Activated CD4-positive, CD25-positive, alpha-beta regulatory T cell treated with anti-CD3 and anti-CD28 coated beads, Interleukin-2, amount 50 U/mL, for 24 hours (primary cell): ENCODE data around the gene ATP11A.
"Not testable (repeated sequence)": the region's sequence is repeated elsewhere in the genome, so short reads cannot be mapped to it uniquely, and the experiment has no call there.

Source experiments
- ATAC-seq, 2 donors: fragments of 150-1000 bp; cut with Tn5 transposase; one replicate each; pipeline ENCODE4 v1.10.0; 2021; ENCODE audit warnings: mild to moderate bottlenecking in 1 of 2, moderate library complexity in 1 of 2

Gene ATP11A

GRCh38 chr13:112800807-112801206 lies 111.0 kb downstream of the ATP11A start:
- ATAC-seq, result not testable (repeated sequence)

GRCh38 chr13:112802802-112803195 lies 113.0 kb downstream of the ATP11A start:
- ATAC-seq, result no peak

- ATAC-seq, result no peak
Observed at GRCh38 chr13:112803422-112803821, 113.6 kb downstream of the ATP11A start.

- no peak for ATAC-seq
Observed at GRCh38 chr13:112804374-112804773, 114.5 kb downstream of the ATP11A start.

GRCh38 chr13:112806739-112807652 lies 117.2 kb downstream of the ATP11A start:
- ATAC-seq, result no peak

- ATAC-seq, result no peak
Observed at GRCh38 chr13:112807653-112808376, 118.0 kb downstream of the ATP11A start.

DNA sequence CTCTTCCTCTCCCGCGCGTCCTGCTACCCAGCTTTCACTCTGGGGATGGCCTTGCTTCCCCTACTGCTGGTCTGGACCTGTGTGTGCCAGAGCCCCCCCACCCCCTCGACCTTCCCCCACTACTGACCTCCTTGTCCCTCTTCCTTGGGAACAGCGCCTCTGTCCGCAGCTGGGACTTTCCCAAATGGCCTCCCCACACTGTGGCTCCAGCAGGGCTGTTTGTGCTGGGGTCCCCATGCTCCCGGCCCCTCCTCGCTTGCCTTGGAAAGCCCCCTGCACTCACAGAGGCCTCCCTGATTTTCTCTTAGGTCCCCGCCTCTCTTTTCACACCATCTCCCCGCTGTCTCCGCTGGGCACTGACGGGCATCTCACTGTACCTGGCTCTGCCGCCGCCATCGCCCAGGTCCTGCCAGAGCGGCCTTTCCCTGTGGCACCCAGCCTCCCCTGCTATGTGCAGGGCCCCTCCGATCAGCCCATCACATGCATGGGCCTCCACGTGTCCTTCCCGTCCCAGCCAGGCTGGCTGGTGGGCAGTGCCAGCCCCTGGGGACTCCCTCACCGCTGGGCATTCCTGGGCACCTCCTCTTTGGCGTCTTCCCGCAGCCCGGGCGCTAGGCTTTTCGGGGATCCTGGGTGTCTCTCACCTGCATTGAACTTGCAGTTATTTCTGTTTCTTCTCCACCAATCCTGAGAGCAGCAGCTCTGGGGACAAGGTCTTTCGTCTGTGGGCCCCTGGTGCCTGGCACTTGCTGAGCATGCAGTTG lies 118.7 kb downstream of the ATP11A start:
- ATAC-seq, result no peak

DNA sequence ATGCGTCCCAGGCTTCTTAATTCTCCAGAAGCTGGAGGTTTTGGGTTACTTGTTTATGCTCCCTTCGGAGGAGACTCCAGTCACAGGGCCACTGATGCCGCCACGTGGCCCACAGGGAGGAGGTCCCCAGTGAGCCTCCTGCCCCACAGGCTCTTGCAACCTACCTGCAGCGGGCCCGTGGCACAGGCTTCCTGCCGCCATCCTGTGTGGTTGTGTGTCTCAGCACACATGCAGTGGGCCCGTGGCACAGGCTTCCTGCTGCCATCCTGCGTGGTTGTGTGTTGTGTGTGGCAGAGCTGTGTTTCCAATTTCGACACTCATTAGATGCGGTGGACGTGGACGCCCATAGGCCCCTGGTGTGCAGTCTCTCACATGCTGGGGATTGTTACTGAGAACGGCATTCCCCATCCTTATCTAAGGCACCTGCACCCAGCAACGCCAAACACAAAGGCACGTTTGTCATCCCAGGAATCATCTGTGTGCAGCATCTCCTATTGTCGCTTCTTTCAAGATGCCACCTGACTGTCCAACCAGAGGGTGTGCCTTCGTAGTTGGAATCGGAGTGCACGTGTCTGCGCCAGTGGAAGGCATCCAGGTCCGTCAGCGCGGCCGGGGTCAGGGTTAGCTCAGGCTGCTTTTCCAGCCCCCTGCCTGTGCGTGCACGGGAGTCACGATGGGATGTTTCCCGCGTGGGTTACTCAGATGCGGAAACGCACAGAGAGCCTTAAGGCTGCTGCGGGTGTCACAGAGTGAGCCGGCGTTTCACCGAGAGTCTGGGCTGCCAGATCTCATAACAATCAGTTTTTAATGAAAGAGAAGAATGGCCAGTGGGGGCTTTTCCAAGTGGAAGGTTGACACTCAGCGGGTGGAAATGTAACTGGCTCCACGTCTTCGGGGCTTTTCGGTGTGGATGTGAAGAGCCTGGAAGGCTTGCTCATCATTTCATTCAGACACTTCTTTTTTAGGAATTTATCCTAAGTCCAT lies 119.8 kb downstream of the ATP11A start:
- no peak for ATAC-seq

DNA sequence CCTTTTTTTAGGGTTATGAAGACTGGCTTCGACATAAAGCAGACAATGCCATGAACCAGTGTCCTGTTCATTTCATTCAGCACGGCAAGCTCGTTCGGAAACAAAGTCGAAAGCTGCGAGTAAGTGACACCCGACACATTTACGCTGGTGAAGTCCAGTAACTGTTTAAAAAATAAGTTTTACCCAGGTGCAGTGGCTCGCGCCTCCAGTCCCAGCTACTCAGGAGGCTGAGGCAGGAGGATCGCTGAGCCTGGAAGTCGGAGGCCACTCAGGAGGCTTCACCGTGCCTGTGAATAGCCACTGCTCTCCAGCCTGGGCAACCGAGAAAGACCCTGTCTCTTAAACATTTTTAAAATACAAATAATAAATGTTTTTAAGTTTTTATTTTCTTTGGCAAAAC lies 120.8 kb downstream of the ATP11A start:
- ATAC-seq, result no peak

- no peak for ATAC-seq
Observed at GRCh38 chr13:112812306-112813055, 122.6 kb downstream of the ATP11A start.

DNA sequence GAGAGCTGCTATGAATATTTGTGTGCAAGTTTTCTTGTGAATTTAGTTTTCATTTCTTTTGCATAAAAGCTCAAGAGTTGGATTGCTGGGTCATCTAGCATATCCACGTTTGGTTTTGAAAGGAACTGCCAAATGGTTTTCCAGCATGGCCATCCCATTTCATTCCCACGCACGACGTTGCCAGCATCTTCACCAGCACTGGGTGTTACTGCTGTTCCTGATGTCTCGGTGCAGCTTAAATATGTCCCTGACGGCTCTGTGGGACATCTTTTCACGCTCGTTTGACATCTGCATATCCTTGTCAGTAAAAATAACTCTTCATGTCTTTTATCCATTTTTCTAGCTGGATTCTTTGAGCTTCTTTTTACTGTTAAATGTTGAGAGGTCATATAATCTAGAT lies 123.7 kb downstream of the ATP11A start:
- ATAC-seq, result no peak

- no peak for ATAC-seq
Observed at GRCh38 chr13:112814905-112815585, 125.2 kb downstream of the ATP11A start.

- no peak for ATAC-seq
Observed at GRCh38 chr13:112815871-112816270, 126.0 kb downstream of the ATP11A start.

DNA sequence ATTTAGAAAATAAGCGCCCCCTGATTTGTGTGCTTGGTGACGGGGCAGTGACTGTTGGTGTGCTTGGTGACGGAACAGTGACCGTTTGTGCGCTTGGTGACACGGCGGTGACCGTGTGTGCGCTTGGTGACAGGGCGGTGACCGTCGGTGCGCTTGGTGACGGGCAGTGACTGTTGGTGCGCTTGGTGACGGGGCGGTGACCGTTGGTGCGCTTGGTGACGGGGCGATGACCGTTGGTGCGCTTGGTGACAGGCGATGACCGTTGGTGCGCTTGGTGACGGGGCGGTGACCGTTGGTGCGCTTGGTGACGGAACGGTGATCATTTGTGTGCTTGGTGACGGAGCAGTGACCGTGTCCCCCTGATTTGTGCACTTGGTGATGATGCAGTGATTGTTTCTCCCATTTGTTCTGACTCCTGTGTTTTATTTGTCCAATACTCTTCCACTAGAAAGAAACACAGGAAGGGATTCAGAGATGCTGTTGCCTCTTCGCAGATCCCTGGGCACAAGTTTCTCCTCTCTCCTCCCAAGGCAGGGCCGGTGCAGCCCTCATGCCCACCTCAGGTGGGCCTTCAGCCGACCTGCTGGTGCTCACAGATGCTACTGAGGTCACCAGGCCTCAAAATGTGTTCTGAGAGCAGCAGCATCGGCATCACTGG lies 128.3 kb downstream of the ATP11A start:
- no peak for ATAC-seq

DNA sequence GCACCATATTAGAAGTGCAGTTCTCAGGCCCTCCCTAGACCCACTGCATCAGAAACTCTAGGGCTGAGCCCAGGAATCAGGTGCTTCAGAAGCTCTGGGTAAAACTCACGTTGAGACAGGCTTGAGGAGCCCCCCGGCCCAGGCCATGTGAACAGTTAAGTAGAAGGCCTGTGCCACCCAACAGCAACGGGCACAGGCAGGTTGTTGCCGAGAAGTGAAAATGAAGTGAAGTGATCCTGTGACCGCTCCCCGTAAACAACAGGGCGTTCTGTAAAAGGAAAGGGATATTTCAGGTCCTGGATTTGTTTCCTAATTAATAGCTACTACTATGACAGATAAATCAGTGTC lies 128.8 kb downstream of the ATP11A start:
- ATAC-seq, result no peak

DNA sequence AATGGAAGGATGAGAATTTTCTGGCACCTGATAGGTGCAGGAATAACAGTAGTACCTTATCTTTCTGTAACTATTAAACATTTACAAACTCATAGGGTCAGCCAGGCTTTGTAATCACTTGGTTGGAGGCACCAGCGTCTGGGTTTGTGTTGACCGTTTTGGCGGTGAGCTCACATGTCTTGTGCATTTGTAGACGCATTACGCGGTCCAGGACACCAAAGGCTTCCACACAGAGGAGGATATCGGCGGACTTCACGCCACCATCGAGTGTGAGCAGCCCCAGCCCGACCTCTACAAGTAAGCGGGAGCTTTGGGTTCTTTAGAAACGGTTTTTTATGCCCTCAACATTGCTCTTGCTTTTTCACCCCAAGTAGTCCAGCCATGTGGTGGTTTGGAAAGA lies 129.3 kb downstream of the ATP11A start:
- no peak for ATAC-seq

DNA sequence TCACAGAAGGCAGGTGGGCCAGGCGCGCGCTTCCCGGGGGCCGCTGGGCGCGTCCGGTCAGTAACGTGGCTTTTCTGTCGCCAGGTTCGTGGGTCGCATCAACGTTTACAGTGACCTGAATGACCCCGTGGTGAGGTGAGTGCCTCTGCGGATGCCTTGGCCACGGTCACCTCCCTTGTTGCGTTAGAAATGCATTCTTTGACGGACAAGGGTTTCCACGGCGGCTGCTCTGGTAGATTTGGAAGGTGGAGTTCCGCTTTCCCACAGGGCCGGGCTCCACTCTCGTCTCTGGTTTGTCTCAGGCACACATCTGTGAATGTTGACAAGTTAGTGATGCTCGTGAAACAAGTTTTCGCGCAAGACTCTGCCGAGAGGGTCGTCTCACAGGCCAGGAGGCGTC lies 130.0 kb downstream of the ATP11A start:
- ATAC-seq, result no peak

- no peak for ATAC-seq
Observed at GRCh38 chr13:112820318-112820717, 130.5 kb downstream of the ATP11A start.

DNA sequence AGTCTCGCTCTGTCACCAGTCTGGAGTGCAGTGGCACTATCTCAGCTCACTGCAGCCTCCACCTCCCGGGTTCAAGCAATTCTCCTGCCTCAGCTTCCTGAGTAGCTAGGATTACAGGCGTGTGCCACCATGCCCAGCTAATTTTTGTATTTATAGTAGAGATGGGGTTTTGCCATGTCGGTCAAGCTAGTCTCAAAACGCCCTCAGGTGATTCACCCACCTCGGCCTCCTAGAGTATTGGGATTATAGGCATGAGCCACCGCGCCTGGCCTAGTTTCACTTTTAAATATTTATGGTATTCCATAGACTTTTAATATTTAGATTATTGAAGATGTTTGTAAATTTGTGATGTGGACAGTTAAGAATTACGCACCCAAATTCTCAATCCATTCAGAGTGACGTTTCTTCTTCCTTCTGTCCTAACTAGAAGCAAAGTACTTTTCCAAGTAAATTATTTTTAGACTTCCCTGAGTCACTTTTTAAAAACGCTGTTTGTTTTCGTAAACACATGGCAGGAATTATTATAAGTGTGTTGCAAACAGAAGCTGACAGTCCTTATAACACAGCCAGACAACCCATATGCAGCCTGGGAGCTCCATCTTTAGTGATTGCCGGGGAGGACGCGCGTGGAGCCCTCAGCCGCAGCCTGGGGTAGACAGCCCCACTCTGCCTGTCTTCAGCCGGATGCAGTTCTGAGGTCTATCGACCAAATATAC lies 131.7 kb downstream of the ATP11A start:
- ATAC-seq, result no peak

DNA sequence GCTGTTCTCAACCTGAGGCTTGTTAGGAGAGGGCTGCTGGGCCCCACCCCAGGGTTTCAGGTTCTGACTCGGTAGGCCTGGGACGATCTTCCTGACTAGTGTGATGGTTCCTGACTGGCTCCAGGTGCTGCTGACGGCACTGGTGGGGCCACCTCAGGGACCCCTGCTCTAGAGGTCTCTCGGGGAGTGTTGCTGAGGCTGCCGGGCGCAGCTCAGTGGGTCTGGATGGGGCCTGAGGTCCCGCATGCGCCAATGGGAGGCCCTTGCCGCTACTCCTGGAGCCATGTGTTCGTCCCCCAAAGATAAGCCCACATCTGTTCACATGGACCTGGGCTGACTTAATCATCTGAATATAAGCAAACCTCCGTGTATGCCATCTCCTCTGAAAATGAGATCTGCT lies 133.0 kb downstream of the ATP11A start:
- no peak for ATAC-seq
